Measurements from ENCODE around the gene SEMA5A.

SEMA5A gene

GRCh38 chr5:9118852-9119251 lies 427.0 kb downstream of the SEMA5A start:
- no peaks in the 10 kb centered on the region for H3K4me1 ChIP-seq (ENCODE audit: control insufficient read depth, insufficient read depth, low read length)
- H3K27ac ChIP-seq (ENCODE audit: low read depth, low read length), result no peak overlapping the region
- no peaks in the 10 kb centered on the region for H3K27me3 ChIP-seq (ENCODE audit: control insufficient read depth, insufficient read depth, low read length)
- no peak overlapping the region for H3K9ac ChIP-seq (ENCODE audit: low read depth, low read length)
- no peak overlapping the region for H3K4me3 ChIP-seq (ENCODE audit: low read depth, low read length)
- peaks cover 9% of the 10 kb centered on the region; the same call in 1 of the 2 replicates for H3K9me3 ChIP-seq (ENCODE audit: control insufficient read depth, insufficient read depth, low read length)
- no peaks in the 10 kb centered on the region for H3K36me3 ChIP-seq (ENCODE audit: control insufficient read depth, insufficient read depth, low read length)

- Histone ChIP-seq H3K4me3 (ENCODE audit: low read depth, low read length) (no peak overlapping the region), H3K27me3 (ENCODE audit: control insufficient read depth, insufficient read depth, low read length) (no peaks in the 10 kb centered on the region), H3K9me3 (ENCODE audit: control insufficient read depth, insufficient read depth, low read length) (peaks cover 12% of the 10 kb centered on the region; the same call in 1 of the 2 replicates), H3K4me1 (ENCODE audit: control insufficient read depth, insufficient read depth, low read length) (no peaks in the 10 kb centered on the region), H3K9ac (ENCODE audit: low read depth, low read length) (no peak overlapping the region), H3K36me3 (ENCODE audit: control insufficient read depth, insufficient read depth, low read length) (no peaks in the 10 kb centered on the region), H3K27ac (ENCODE audit: low read depth, low read length) (no peak overlapping the region)
These were observed 430.8 kb downstream of the SEMA5A start for GRCh38 chr5:9115093-9115492.

- H3K27ac ChIP-seq (ENCODE audit: low read depth, low read length), result no peak overlapping the region
- H3K9me3 ChIP-seq (ENCODE audit: control insufficient read depth, insufficient read depth, low read length), result peaks cover 12% of the 10 kb centered on the region; the same call in 1 of the 2 replicates
- H3K4me3 ChIP-seq (ENCODE audit: low read depth, low read length), result no peak overlapping the region
- H3K27me3 ChIP-seq (ENCODE audit: control insufficient read depth, insufficient read depth, low read length), result no peaks in the 10 kb centered on the region
- no peaks in the 10 kb centered on the region for H3K4me1 ChIP-seq (ENCODE audit: control insufficient read depth, insufficient read depth, low read length)
- no peaks in the 10 kb centered on the region for H3K36me3 ChIP-seq (ENCODE audit: control insufficient read depth, insufficient read depth, low read length)
- no peak overlapping the region for H3K9ac ChIP-seq (ENCODE audit: low read depth, low read length)
These were observed 433.2 kb downstream of the SEMA5A start for GRCh38 chr5:9112520-9113291.

- H3K27me3 ChIP-seq (ENCODE audit: control insufficient read depth, insufficient read depth, low read length), result no peaks in the 10 kb centered on the region
- no peaks in the 10 kb centered on the region for H3K9me3 ChIP-seq (ENCODE audit: control insufficient read depth, insufficient read depth, low read length)
- H3K36me3 ChIP-seq (ENCODE audit: control insufficient read depth, insufficient read depth, low read length), result no peaks in the 10 kb centered on the region
- H3K4me1 ChIP-seq (ENCODE audit: control insufficient read depth, insufficient read depth, low read length), result no peaks in the 10 kb centered on the region
- no peak overlapping the region for H3K9ac ChIP-seq (ENCODE audit: low read depth, low read length)
- H3K27ac ChIP-seq (ENCODE audit: low read depth, low read length), result no peak overlapping the region
- no peak overlapping the region for H3K4me3 ChIP-seq (ENCODE audit: low read depth, low read length)
These were observed 437.7 kb downstream of the SEMA5A start for GRCh38 chr5:9108162-9108561.

- H3K27me3 ChIP-seq (ENCODE audit: control insufficient read depth, insufficient read depth, low read length), result no peaks in the 10 kb centered on the region
- no peaks in the 10 kb centered on the region for H3K36me3 ChIP-seq (ENCODE audit: control insufficient read depth, insufficient read depth, low read length)
- no peaks in the 10 kb centered on the region for H3K9me3 ChIP-seq (ENCODE audit: control insufficient read depth, insufficient read depth, low read length)
- H3K27ac ChIP-seq (ENCODE audit: low read depth, low read length), result no peak overlapping the region
- H3K9ac ChIP-seq (ENCODE audit: low read depth, low read length), result 0 out of 2 replicates have a peak overlapping the region, but pooled peaks have one; percentile 12
- H3K4me1 ChIP-seq (ENCODE audit: control insufficient read depth, insufficient read depth, low read length), result no peaks in the 10 kb centered on the region
- H3K4me3 ChIP-seq (ENCODE audit: low read depth, low read length), result no peak overlapping the region
These were observed 440.0 kb downstream of the SEMA5A start for GRCh38 chr5:9105851-9106250.

GRCh38 chr5:9104571-9105339 lies 441.1 kb downstream of the SEMA5A start:
- no peaks in the 10 kb centered on the region for H3K27me3 ChIP-seq (ENCODE audit: control insufficient read depth, insufficient read depth, low read length)
- no peaks in the 10 kb centered on the region for H3K4me1 ChIP-seq (ENCODE audit: control insufficient read depth, insufficient read depth, low read length)
- H3K36me3 ChIP-seq (ENCODE audit: control insufficient read depth, insufficient read depth, low read length), result no peaks in the 10 kb centered on the region
- no peak overlapping the region for H3K9ac ChIP-seq (ENCODE audit: low read depth, low read length)
- no peak overlapping the region for H3K4me3 ChIP-seq (ENCODE audit: low read depth, low read length)
- no peaks in the 10 kb centered on the region for H3K9me3 ChIP-seq (ENCODE audit: control insufficient read depth, insufficient read depth, low read length)
- H3K27ac ChIP-seq (ENCODE audit: low read depth, low read length), result no peak overlapping the region

- Histone ChIP-seq H3K9ac (ENCODE audit: low read depth, low read length) (no peak overlapping the region), H3K9me3 (ENCODE audit: control insufficient read depth, insufficient read depth, low read length) (no peaks in the 10 kb centered on the region), H3K27ac (ENCODE audit: low read depth, low read length) (no peak overlapping the region), H3K27me3 (ENCODE audit: control insufficient read depth, insufficient read depth, low read length) (no peaks in the 10 kb centered on the region), H3K4me3 (ENCODE audit: low read depth, low read length) (no peak overlapping the region), H3K36me3 (ENCODE audit: control insufficient read depth, insufficient read depth, low read length) (no peaks in the 10 kb centered on the region), H3K4me1 (ENCODE audit: control insufficient read depth, insufficient read depth, low read length) (no peaks in the 10 kb centered on the region)
These were observed 442.6 kb downstream of the SEMA5A start for GRCh38 chr5:9103290-9103689.

GRCh38 chr5:9099689-9100088 lies 446.2 kb downstream of the SEMA5A start:
- Histone ChIP-seq H3K27me3 (ENCODE audit: control insufficient read depth, insufficient read depth, low read length) (no peaks in the 10 kb centered on the region), H3K9me3 (ENCODE audit: control insufficient read depth, insufficient read depth, low read length) (no peaks in the 10 kb centered on the region), H3K4me1 (ENCODE audit: control insufficient read depth, insufficient read depth, low read length) (no peaks in the 10 kb centered on the region), H3K9ac (ENCODE audit: low read depth, low read length) (no peak overlapping the region), H3K36me3 (ENCODE audit: control insufficient read depth, insufficient read depth, low read length) (no peaks in the 10 kb centered on the region), H3K27ac (ENCODE audit: low read depth, low read length) (no peak overlapping the region), H3K4me3 (ENCODE audit: low read depth, low read length) (no peak overlapping the region)

GRCh38 chr5:9098990-9099389 lies 446.9 kb downstream of the SEMA5A start:
- Histone ChIP-seq H3K36me3 (ENCODE audit: control insufficient read depth, insufficient read depth, low read length) (no peaks in the 10 kb centered on the region), H3K4me1 (ENCODE audit: control insufficient read depth, insufficient read depth, low read length) (no peaks in the 10 kb centered on the region), H3K9me3 (ENCODE audit: control insufficient read depth, insufficient read depth, low read length) (no peaks in the 10 kb centered on the region), H3K4me3 (ENCODE audit: low read depth, low read length) (no peak overlapping the region), H3K27ac (ENCODE audit: low read depth, low read length) (no peak overlapping the region), H3K9ac (ENCODE audit: low read depth, low read length) (no peak overlapping the region), H3K27me3 (ENCODE audit: control insufficient read depth, insufficient read depth, low read length) (no peaks in the 10 kb centered on the region)

- H3K9ac ChIP-seq (ENCODE audit: low read depth, low read length), result no peak overlapping the region
- H3K9me3 ChIP-seq (ENCODE audit: control insufficient read depth, insufficient read depth, low read length), result no peaks in the 10 kb centered on the region
- no peak overlapping the region for H3K27ac ChIP-seq (ENCODE audit: low read depth, low read length)
- H3K4me1 ChIP-seq (ENCODE audit: control insufficient read depth, insufficient read depth, low read length), result no peaks in the 10 kb centered on the region
- no peaks in the 10 kb centered on the region for H3K27me3 ChIP-seq (ENCODE audit: control insufficient read depth, insufficient read depth, low read length)
- no peaks in the 10 kb centered on the region for H3K36me3 ChIP-seq (ENCODE audit: control insufficient read depth, insufficient read depth, low read length)
- no peak overlapping the region for H3K4me3 ChIP-seq (ENCODE audit: low read depth, low read length)
These were observed 451.3 kb downstream of the SEMA5A start for GRCh38 chr5:9094582-9094981.
